MCF 10A (cell line): Measurements from ENCODE around the gene FAM120AOS. TPM values are rescaled to one million over a fixed set of nuclear protein-coding genes. Genes with fewer than 3 reads are reported as not detected.

Experiments
- BruUV-seq: library from RNA; stranded (reverse); fragments of 400-500 nt; replicated peaks from 2 replicates; lab custom pipeline; 2021; lab: Mats Ljungman, UMichigan
- CTCF ChIA-PET: fragments of 300-600 bp; sonication (Branson Sonifier 250); formaldehyde crosslinking; extraction: SDS; loops from one replicate; lab custom pipeline; 2021; ENCODE audit warnings: antibody characterized with exemption, inconsistent platforms; lab: Yijun Ruan, JAX
- POLR2A ChIA-PET: fragments of 300-600, 350-650 bp; sonication (Branson Sonifier 250); formaldehyde crosslinking; extraction: SDS; loops from one replicate; lab custom pipeline; 2020; ENCODE audit warnings: antibody characterized with exemption, inconsistent platforms; lab: Yijun Ruan, JAX
- DNase-seq: peaks from one replicate; pipeline ENCODE4 v3.0.0-alpha.2; 2018; ENCODE audit not compliant: unreplicated experiment
- H3K27ac Mint-ChIP-seq: one replicate; pipeline ENCODE4 v1.8.0; 2022; ENCODE audit warnings: mild to moderate bottlenecking, low read depth, mixed read lengths; ENCODE audit not compliant: unreplicated experiment
- H3K27me3 Mint-ChIP-seq: one replicate; pipeline ENCODE4 v1.8.0; 2022; ENCODE audit warnings: mixed read lengths; ENCODE audit not compliant: insufficient read depth, unreplicated experiment
- H3K36me3 Mint-ChIP-seq: one replicate; pipeline ENCODE4 v1.8.0; 2022; ENCODE audit warnings: mild to moderate bottlenecking, moderate library complexity, mixed read lengths; ENCODE audit not compliant: insufficient read depth, unreplicated experiment
- H3K4me1 Mint-ChIP-seq: one replicate; pipeline ENCODE4 v1.8.0; 2022; ENCODE audit warnings: mixed read lengths; ENCODE audit not compliant: insufficient read depth, unreplicated experiment
- H3K4me3 Mint-ChIP-seq: one replicate; pipeline ENCODE4 v1.8.0; 2022; ENCODE audit warnings: mild to moderate bottlenecking, moderate library complexity, mixed read lengths; ENCODE audit not compliant: unreplicated experiment
- H3K9me3 Mint-ChIP-seq: one replicate; pipeline ENCODE4 v1.8.0; 2022; ENCODE audit warnings: mixed read lengths; ENCODE audit not compliant: unreplicated experiment
- CTCF ChIP-seq: fragments of 200-600 bp; IDR thresholded peaks from one replicate; pipeline ENCODE4 v1.8.0; 2022; ENCODE audit warnings: antibody characterized with exemption, mild to moderate bottlenecking; ENCODE audit not compliant: unreplicated experiment
- intact Hi-C: fragments of 100-400 bp; cut with micrococcal nuclease; formaldehyde crosslinking; loops from 2 replicates; pipeline ENCODE4 v1.14.1; 2022
- total RNA-seq: library from RNA; stranded (reverse); gene quantifications from 2 replicates; pipeline ENCODE4 v1.2.3, GENCODE V29; 2022

The FAM120AOS gene
- total RNA-seq, 1 experiment from 2014 or later: 50.1 TPM

DNA sequence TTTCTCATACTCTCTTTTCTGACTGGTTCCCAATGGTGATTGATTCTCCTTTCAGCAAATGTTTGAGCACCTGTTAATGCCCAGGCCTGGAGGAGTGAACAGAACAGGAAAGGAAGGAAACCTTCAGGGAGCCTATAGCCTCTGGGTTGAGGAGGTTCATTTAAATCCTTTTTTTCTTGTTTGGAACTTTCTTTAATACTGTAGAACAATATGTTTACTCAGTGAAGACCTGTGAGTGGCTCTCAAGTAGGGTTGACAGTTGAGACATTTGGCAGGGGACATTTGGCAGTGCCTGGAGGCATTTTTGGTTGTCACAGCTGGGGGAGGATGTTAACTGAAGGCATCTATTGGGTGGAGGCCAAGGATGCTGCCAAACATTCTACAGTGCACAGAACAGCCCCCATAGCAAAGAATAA is 6.1 kb upstream of the FAM120AOS start:
- Mint-ChIP-seq H3K4me1 (peaks cover 51% of the 10 kb centered on the region), H3K4me3 (no peak overlapping the region), H3K27ac (no peak overlapping the region)

GRCh38 chr9:93458712-93459111 is 5.3 kb upstream of the FAM120AOS start:
- Mint-ChIP-seq H3K4me1 (peaks cover 54% of the 10 kb centered on the region), H3K36me3 (peaks cover 5% of the 10 kb centered on the region), H3K27ac (no peak overlapping the region), H3K4me3 (peak overlapping the region; percentile 5), H3K27me3 (no peaks in the 10 kb centered on the region), H3K9me3 (no peaks in the 10 kb centered on the region)
- TF ChIP-seq CTCF: no peak
- ChIA-PET POLR2A (no interaction called here), CTCF (no interaction called here)
- BruUV-seq: no TSS peak
- peak; percentile 22 for DNase-seq
- intact Hi-C loops: no loop called here

More for the DNA sequence above, 6.1 kb upstream of the FAM120AOS start:
- Mint-ChIP-seq H3K9me3 (no peaks in the 10 kb centered on the region), H3K27me3 (no peaks in the 10 kb centered on the region), H3K36me3 (peaks cover 3% of the 10 kb centered on the region)
- intact Hi-C loops: no loop called here
- POLR2A ChIA-PET: interaction anchor here (0.7 to 1.4 kb wide), 2 partner anchors 8 to 13 kb away, joined by 4 to 9 read pairs; partner anchors contain the start of gene FAM120A
- CTCF ChIA-PET: no interaction called here
- DNase-seq: no peak
- no TSS peak for BruUV-seq
- no peak for TF ChIP-seq CTCF

DNA sequence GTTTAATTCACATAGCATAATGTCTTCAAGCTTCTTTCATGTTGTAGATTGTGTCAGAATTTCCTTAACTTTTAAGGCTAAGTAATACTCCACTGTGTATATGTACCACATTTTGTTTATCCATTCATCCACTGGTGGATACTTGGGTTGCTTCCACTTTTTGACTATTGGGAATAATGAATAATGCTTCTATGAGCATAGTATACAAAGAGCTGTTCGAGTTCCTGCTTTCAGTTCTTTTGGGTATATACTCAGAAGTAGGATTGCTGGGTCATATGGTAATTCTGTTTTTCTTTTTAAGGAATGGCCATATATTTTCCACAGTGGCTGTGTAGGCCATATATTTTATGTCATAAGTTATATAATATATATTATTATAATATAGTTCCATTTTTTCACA is 3.6 kb upstream of the FAM120AOS start:
- Mint-ChIP-seq H3K27ac (no peak overlapping the region), H3K4me3 (no peak overlapping the region), H3K36me3 (peaks cover 17% of the 10 kb centered on the region), H3K9me3 (no peaks in the 10 kb centered on the region), H3K27me3 (no peaks in the 10 kb centered on the region), H3K4me1 (peaks cover 54% of the 10 kb centered on the region)
- no peak for TF ChIP-seq CTCF
- intact Hi-C loops: no loop called here
- BruUV-seq: no TSS peak
- POLR2A ChIA-PET: interaction anchor here (0.9 kb wide), 1 partner anchor 11 kb away, joined by 4 read pairs; no protein-coding TSS in a partner anchor
- CTCF ChIA-PET: interaction anchor here (0.6 kb wide), 1 partner anchor 300 kb away, joined by 4 read pairs; no protein-coding TSS in a partner anchor
- DNase-seq: no peak

GRCh38 chr9:93456504-93456903 is 3.1 kb upstream of the FAM120AOS start:
- intact Hi-C loops: no loop called here
- Mint-ChIP-seq H3K4me3 (no peak overlapping the region), H3K27ac (no peak overlapping the region), H3K4me1 (peaks cover 54% of the 10 kb centered on the region), H3K36me3 (peaks cover 17% of the 10 kb centered on the region), H3K27me3 (no peaks in the 10 kb centered on the region), H3K9me3 (no peaks in the 10 kb centered on the region)
- ChIA-PET POLR2A (interaction anchor here (0.7 to 0.9 kb wide), 2 partner anchors 11 to 14 kb away, joined by 3 to 4 read pairs; no protein-coding TSS in a partner anchor), CTCF (no interaction called here)
- BruUV-seq: no TSS peak
- TF ChIP-seq CTCF: no peak
- no peak for DNase-seq
